ENCODE results near the gene SLC46A2. TPM values are rescaled to one million over a fixed set of nuclear protein-coding genes. Genes with fewer than 3 reads are reported as not detected.

Gene SLC46A2
- total RNA-seq, 1 experiment from 2014 or later: not detected

- DNase-seq (ENCODE audit: low read depth, low spot score): no peak
- no peak for ATAC-seq
- no peaks in the 10 kb centered on the region; the same call in 1 of the 2 replicates for H3K9me2 ChIP-seq (ENCODE audit: insufficient read depth)
- no peak overlapping the region for H2AFZ ChIP-seq (ENCODE audit: low read depth, low read length, poor library complexity, severe bottlenecking)
- H3K4me2 ChIP-seq (ENCODE audit: low read length): no peak overlapping the region
- H3K27me3 ChIP-seq (ENCODE audit: insufficient read depth, low read length): no peaks in the 10 kb centered on the region
- no peak overlapping the region for H3K9ac ChIP-seq (ENCODE audit: low read length)
- POLR2A ChIA-PET: no interaction called here
- BruUV-seq (replicated peaks): no TSS peak
- no peaks in the 10 kb centered on the region for H3K79me2 ChIP-seq (ENCODE audit: insufficient read depth, low read length)
- H3K36me3 ChIP-seq (ENCODE audit: control insufficient read depth in 1 of 2, insufficient read depth in 2 of 2, low read length in 2 of 2): no peaks in the 10 kb centered on the region
- H3K27ac ChIP-seq (ENCODE audit: low read depth, low read length): no peak overlapping the region
- H3K4me3 ChIP-seq (replicated peaks in 1 of 2; ENCODE audit: low read depth in 1 of 2, low read length in 2 of 2): no peak overlapping the region
- intact Hi-C loops (cut with micrococcal nuclease): no loop called here
- peaks cover 0 to 15% of the 10 kb centered on the region in 2 experiments; a peak in 2 of 4 replicates for H3K4me1 ChIP-seq (ENCODE audit: control insufficient read depth in 1 of 2, insufficient read depth in 2 of 2, low read length in 2 of 2)
- RAD21 ChIA-PET (ENCODE audit: low non-redundant PET in 1 of 2, low total read pairs in 2 of 2, uncharacterized antibody in 2 of 2, unreplicated experiment in 2 of 2): no interaction called here
- TF ChIP-seq POLR2A (IDR thresholded peaks at IDR 0.05; ENCODE audit: borderline replicate concordance, extremely low read depth, insufficient read depth, insufficient read length): no peak
- no peak for TF ChIP-seq SRF (IDR thresholded peaks at IDR 0.05; ENCODE audit: low read depth)
- H3K9me3 ChIP-seq (ENCODE audit: control insufficient read depth in 1 of 2, insufficient read depth in 1 of 2, low read depth in 1 of 2, low read length in 2 of 2): no peaks in the 10 kb centered on the region
- CTCF ChIA-PET: no interaction called here
- H4K20me1 ChIP-seq (ENCODE audit: insufficient read depth): no peaks in the 10 kb centered on the region
Observed at GRCh38 chr9:112913326-112913725, 22.6 kb upstream of the SLC46A2 start.

GRCh38 chr9:112912636-112913035 is 22.0 kb upstream of the SLC46A2 start:
- RAD21 ChIA-PET (ENCODE audit: low non-redundant PET in 1 of 2, low total read pairs in 2 of 2, uncharacterized antibody in 2 of 2, unreplicated experiment in 2 of 2): no interaction called here

More at GRCh38 chr9:112912636-112913035, 22.0 kb upstream of the SLC46A2 start:
- H4K20me1 ChIP-seq (ENCODE audit: insufficient read depth): no peaks in the 10 kb centered on the region
- H3K27me3 ChIP-seq (ENCODE audit: insufficient read depth, low read length): no peaks in the 10 kb centered on the region
- ATAC-seq: no peak
- TF ChIP-seq CTCF (IDR thresholded peaks at IDR 0.05 in 2 of 3, conservative IDR thresholded peaks at IDR 0.05 in 1 of 3; ENCODE audit: borderline replicate concordance in 1 of 3, insufficient read depth in 1 of 3, low read depth in 2 of 3, low read length in 2 of 3): no peak
- no peak for TF ChIP-seq SRF (IDR thresholded peaks at IDR 0.05; ENCODE audit: low read depth)
- TF ChIP-seq MAX (IDR thresholded peaks at IDR 0.05): no peak
- TF ChIP-seq POLR2A (IDR thresholded peaks at IDR 0.05; ENCODE audit: borderline replicate concordance, extremely low read depth, insufficient read depth, insufficient read length): no peak
- no peak overlapping the region for H3K27ac ChIP-seq (ENCODE audit: low read depth, low read length)
- no TSS peak for BruUV-seq (replicated peaks)
- no peak overlapping the region for H3K9ac ChIP-seq (ENCODE audit: low read length)
- POLR2A ChIA-PET: no interaction called here
- H3K9me2 ChIP-seq (ENCODE audit: insufficient read depth): no peaks in the 10 kb centered on the region; the same call in 1 of the 2 replicates
- H3K4me1 ChIP-seq (ENCODE audit: control insufficient read depth in 1 of 2, insufficient read depth in 2 of 2, low read length in 2 of 2): peaks cover 0 to 8% of the 10 kb centered on the region in 2 experiments; a peak in 2 of 4 replicates
- no peaks in the 10 kb centered on the region for H3K36me3 ChIP-seq (ENCODE audit: control insufficient read depth in 1 of 2, insufficient read depth in 2 of 2, low read length in 2 of 2)
- no peaks in the 10 kb centered on the region for H3K79me2 ChIP-seq (ENCODE audit: insufficient read depth, low read length)
- H3K4me3 ChIP-seq (replicated peaks in 1 of 2; ENCODE audit: low read depth in 1 of 2, low read length in 2 of 2): no peak overlapping the region
- H3K4me2 ChIP-seq (ENCODE audit: low read length): no peak overlapping the region
- CTCF ChIA-PET: interaction anchor here (1.1 kb wide), 1 partner anchor 10 kb away, joined by 5 read pairs; no protein-coding TSS in a partner anchor
- intact Hi-C loops (cut with micrococcal nuclease): no loop called here
- H3K9me3 ChIP-seq (ENCODE audit: control insufficient read depth in 1 of 2, insufficient read depth in 1 of 2, low read depth in 1 of 2, low read length in 2 of 2): no peaks in the 10 kb centered on the region
- DNase-seq (ENCODE audit: low read depth, low spot score): no peak
- H2AFZ ChIP-seq (ENCODE audit: low read depth, low read length, poor library complexity, severe bottlenecking): no peak overlapping the region

Data from HCT116 (cell line).